Measurements from ENCODE around the gene PABPC1L.

The PABPC1L gene

DNA sequence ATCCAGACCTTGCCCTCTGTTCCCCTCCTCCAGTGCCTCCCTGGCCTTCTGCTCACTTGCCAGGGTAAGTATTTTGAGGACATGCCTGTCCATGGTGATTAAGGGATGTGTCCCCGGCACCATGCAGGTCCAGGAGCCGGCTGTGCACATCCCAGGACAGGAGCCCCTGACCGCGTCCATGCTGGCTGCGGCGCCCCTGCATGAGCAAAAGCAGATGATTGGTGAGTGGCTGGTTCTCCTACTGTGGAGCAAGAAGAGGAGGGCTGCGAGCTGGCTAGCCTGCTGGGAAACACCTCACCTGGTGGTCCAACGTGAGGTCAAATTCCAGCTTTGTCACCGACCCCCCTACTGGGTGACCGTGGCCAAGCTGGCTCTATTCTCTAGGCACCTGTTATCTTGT is 26.6 kb downstream of the PABPC1L start:
- Histone ChIP-seq H3K4me3 (ENCODE audit: insufficient read depth, low read depth, low read length, poor library complexity, severe bottlenecking) (no peak overlapping the region), H3K27me3 (replicated peaks; ENCODE audit: control insufficient read depth, insufficient read depth, low read length, poor library complexity, severe bottlenecking) (no peaks in the 10 kb centered on the region), H3K9me3 (ENCODE audit: control insufficient read depth, low read length) (no peaks in the 10 kb centered on the region), H3K4me1 (ENCODE audit: control insufficient read depth, insufficient read depth, low read length, poor library complexity, severe bottlenecking) (no peaks in the 10 kb centered on the region), H3K36me3 (ENCODE audit: control insufficient read depth, insufficient read depth, low read length) (peaks cover 29% of the 10 kb centered on the region), H3K27ac (ENCODE audit: insufficient read depth, low read length, poor library complexity, severe bottlenecking) (no peak overlapping the region)
- DNase-seq, result no peak

DNA sequence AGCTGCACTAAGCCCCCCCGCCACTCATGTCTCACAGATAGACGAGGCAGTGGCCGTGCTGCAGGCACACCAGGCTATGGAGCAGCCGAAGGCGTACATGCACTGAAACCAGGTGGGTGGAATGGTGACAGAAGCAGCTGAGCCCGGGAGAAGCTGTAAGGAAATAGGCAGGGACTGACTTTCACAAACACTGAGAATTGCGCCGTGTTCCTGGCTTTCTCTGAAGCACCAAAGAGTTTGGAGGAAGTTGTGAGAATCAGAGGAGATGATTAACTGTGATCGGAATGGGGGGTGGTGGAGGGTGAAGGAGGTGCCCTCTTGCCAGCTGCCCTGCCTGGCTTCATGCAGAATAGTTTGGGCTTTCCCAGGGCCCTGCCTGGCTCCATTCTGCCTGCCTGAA is 28.8 kb downstream of the PABPC1L start:
- Histone ChIP-seq H3K4me3 (ENCODE audit: insufficient read depth, low read depth, low read length, poor library complexity, severe bottlenecking) (no peak overlapping the region), H3K9me3 (ENCODE audit: control insufficient read depth, low read length) (no peaks in the 10 kb centered on the region), H3K36me3 (ENCODE audit: control insufficient read depth, insufficient read depth, low read length) (peaks cover 40% of the 10 kb centered on the region), H3K27ac (ENCODE audit: insufficient read depth, low read length, poor library complexity, severe bottlenecking) (no peak overlapping the region), H3K27me3 (replicated peaks; ENCODE audit: control insufficient read depth, insufficient read depth, low read length, poor library complexity, severe bottlenecking) (no peaks in the 10 kb centered on the region), H3K4me1 (ENCODE audit: control insufficient read depth, insufficient read depth, low read length, poor library complexity, severe bottlenecking) (no peaks in the 10 kb centered on the region)
- no peak for DNase-seq

DNA sequence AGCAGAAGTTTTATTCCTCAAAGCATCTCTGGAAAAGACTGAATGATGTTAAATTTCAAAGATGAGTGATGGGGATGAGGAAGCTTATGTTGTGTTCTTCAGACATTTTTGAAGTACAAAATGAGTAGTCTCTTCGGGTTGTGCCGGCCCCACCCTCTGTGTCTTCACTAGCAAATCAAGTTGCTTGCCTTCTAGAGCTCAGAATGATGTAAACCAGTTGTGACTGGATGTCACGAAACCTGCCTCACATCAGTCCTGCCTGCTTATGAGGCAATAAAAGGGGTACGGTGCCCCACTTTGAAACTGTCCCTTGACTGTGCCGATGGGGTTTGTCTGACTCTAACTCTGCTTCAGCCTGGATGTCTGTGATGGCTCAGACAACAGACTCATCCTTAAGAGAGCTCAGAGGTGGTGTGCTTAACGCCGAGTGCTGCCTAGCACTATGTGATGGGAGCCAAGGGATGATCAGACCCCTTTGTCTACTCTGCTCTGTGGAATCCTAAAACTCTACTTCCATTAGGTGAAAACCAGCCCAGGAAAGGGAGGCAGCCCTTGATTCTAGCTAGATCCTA is 31.3 kb downstream of the PABPC1L start:
- no peaks in the 10 kb centered on the region for H3K27me3 ChIP-seq (replicated peaks; ENCODE audit: control insufficient read depth, insufficient read depth, low read length, poor library complexity, severe bottlenecking)
- H3K9me3 ChIP-seq (ENCODE audit: control insufficient read depth, low read length), result no peaks in the 10 kb centered on the region
- DNase-seq, result no peak
- no peak overlapping the region for H3K4me3 ChIP-seq (ENCODE audit: insufficient read depth, low read depth, low read length, poor library complexity, severe bottlenecking)
- no peak overlapping the region for H3K27ac ChIP-seq (ENCODE audit: insufficient read depth, low read length, poor library complexity, severe bottlenecking)
- H3K36me3 ChIP-seq (ENCODE audit: control insufficient read depth, insufficient read depth, low read length), result peaks cover 55% of the 10 kb centered on the region
- no peaks in the 10 kb centered on the region for H3K4me1 ChIP-seq (ENCODE audit: control insufficient read depth, insufficient read depth, low read length, poor library complexity, severe bottlenecking)

DNA sequence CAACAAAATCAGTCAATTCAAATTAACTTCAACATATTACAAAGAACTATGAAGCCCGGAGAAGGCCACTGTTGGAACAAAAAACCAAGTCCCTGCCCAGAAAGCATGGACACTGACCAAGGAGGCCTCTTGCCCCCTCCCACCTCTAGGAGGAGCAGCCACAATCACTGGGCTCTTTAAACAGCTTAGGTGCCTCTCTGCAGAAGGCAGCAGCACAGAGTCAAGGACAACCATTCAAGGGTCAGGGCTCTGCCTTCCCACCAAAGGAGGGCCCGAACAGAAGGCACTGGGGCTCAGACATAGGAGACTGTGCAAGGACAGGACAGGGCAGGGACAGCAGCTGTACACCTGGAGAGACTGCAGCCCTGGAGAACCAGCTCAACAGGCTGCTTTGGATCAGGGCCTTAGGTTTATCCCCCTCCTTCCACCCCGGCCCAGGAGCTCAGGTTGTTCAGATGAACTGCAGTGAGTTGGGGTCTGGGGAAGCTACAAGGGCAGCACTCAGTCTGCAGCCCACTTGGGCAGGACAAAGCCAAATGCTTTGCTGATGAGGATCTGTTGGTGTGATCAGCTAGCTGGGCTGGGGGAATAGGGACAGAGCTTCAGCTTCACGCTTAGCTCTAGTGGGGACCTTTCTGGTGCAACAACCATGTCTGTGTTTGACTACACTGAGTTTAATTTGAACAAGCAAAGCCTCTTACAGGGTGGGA is 32.6 kb downstream of the PABPC1L start:
- no peak for DNase-seq
- H3K9me3 ChIP-seq (ENCODE audit: control insufficient read depth, low read length), result no peaks in the 10 kb centered on the region
- no peak overlapping the region for H3K4me3 ChIP-seq (ENCODE audit: insufficient read depth, low read depth, low read length, poor library complexity, severe bottlenecking)
- H3K4me1 ChIP-seq (ENCODE audit: control insufficient read depth, insufficient read depth, low read length, poor library complexity, severe bottlenecking), result no peaks in the 10 kb centered on the region
- no peaks in the 10 kb centered on the region for H3K27me3 ChIP-seq (replicated peaks; ENCODE audit: control insufficient read depth, insufficient read depth, low read length, poor library complexity, severe bottlenecking)
- H3K36me3 ChIP-seq (ENCODE audit: control insufficient read depth, insufficient read depth, low read length), result peaks cover 62% of the 10 kb centered on the region
- no peak overlapping the region for H3K27ac ChIP-seq (ENCODE audit: insufficient read depth, low read length, poor library complexity, severe bottlenecking)

DNA sequence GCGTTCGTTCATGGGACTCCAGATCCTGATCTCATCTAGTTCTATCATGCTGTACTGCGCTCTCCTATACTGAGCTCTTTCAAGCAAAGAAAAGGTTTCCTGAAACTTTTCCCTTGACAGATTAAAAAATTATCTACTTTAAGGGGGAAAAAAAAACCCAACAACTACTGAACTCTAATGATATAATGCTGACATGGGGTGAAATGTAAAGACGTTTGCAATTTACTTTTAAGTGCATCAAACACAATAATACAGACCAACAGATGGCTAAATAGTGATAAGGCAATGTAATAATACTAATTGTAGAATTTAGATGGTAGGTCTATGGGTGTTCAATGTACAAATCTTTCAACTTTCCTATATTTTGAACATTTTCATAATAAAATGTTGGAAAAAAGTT is 34.0 kb downstream of the PABPC1L start:
- DNase-seq, result no peak
- no peak overlapping the region for H3K27ac ChIP-seq (ENCODE audit: insufficient read depth, low read length, poor library complexity, severe bottlenecking)
- peaks cover 67% of the 10 kb centered on the region for H3K36me3 ChIP-seq (ENCODE audit: control insufficient read depth, insufficient read depth, low read length)
- no peaks in the 10 kb centered on the region for H3K4me1 ChIP-seq (ENCODE audit: control insufficient read depth, insufficient read depth, low read length, poor library complexity, severe bottlenecking)
- H3K27me3 ChIP-seq (replicated peaks; ENCODE audit: control insufficient read depth, insufficient read depth, low read length, poor library complexity, severe bottlenecking), result no peaks in the 10 kb centered on the region
- no peak overlapping the region for H3K4me3 ChIP-seq (ENCODE audit: insufficient read depth, low read depth, low read length, poor library complexity, severe bottlenecking)
- H3K9me3 ChIP-seq (ENCODE audit: control insufficient read depth, low read length), result no peaks in the 10 kb centered on the region

DNA sequence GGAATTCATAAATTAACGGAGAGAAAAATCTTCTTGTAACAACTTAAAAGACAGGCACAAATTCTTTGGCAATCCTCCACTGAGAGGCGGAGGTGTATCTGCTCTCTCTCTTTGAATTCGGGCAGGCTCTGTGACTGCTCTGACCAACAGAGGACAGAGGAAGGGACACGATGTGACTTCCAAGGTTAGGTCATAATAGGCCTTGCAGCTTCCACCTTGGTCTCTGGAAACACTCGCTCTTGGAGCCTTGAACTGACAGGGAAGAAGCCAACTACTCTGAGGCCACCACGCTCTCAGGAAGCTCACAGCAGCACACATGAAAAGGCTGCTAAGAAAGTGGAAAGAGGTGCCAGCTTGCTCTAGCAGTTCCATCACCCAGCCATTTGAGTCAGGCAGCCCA is 35.4 kb downstream of the PABPC1L start:
- peaks cover 75% of the 10 kb centered on the region for H3K36me3 ChIP-seq (ENCODE audit: control insufficient read depth, insufficient read depth, low read length)
- H3K4me1 ChIP-seq (ENCODE audit: control insufficient read depth, insufficient read depth, low read length, poor library complexity, severe bottlenecking), result no peaks in the 10 kb centered on the region
- H3K9me3 ChIP-seq (ENCODE audit: control insufficient read depth, low read length), result no peaks in the 10 kb centered on the region

DNA sequence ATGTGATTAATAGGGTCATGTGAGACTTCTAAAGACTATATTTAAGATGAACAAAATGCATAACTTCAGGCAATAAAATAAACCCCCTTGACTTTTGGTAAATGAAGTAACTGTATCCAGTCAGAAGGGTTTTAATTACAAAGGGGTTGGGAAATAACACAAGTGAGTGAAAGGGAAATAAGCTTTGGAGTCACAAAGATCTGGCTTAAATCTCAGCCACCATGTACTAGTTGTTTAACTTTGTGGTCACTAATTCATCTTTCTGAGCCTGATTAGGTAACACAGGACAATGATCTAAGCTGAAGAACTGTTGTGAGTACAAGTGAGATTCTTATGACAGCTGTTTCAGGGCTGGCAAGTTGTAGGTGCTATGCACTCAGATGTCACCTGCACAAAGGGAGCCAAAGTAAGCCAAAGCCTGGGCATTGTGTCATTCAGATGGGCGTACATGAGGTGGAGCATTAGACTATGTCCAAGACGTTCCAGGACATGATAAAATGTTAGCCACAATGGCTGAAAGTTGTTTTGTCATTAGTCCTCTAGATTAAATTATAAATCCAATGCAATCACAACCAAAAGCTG is 36.5 kb downstream of the PABPC1L start:
- H3K4me3 ChIP-seq (ENCODE audit: insufficient read depth, low read depth, low read length, poor library complexity, severe bottlenecking), result no peak overlapping the region
- H3K36me3 ChIP-seq (ENCODE audit: control insufficient read depth, insufficient read depth, low read length), result peaks cover 77% of the 10 kb centered on the region
- no peaks in the 10 kb centered on the region for H3K9me3 ChIP-seq (ENCODE audit: control insufficient read depth, low read length)
- H3K4me1 ChIP-seq (ENCODE audit: control insufficient read depth, insufficient read depth, low read length, poor library complexity, severe bottlenecking), result no peaks in the 10 kb centered on the region
- no peak overlapping the region for H3K27ac ChIP-seq (ENCODE audit: insufficient read depth, low read length, poor library complexity, severe bottlenecking)
- H3K27me3 ChIP-seq (replicated peaks; ENCODE audit: control insufficient read depth, insufficient read depth, low read length, poor library complexity, severe bottlenecking), result no peaks in the 10 kb centered on the region
- DNase-seq, result no peak

More for the DNA sequence above, 35.4 kb downstream of the PABPC1L start:
- H3K4me3 ChIP-seq (ENCODE audit: insufficient read depth, low read depth, low read length, poor library complexity, severe bottlenecking), result no peak overlapping the region
- no peaks in the 10 kb centered on the region for H3K27me3 ChIP-seq (replicated peaks; ENCODE audit: control insufficient read depth, insufficient read depth, low read length, poor library complexity, severe bottlenecking)
- no peak for DNase-seq
- H3K27ac ChIP-seq (ENCODE audit: insufficient read depth, low read length, poor library complexity, severe bottlenecking), result no peak overlapping the region

DNA sequence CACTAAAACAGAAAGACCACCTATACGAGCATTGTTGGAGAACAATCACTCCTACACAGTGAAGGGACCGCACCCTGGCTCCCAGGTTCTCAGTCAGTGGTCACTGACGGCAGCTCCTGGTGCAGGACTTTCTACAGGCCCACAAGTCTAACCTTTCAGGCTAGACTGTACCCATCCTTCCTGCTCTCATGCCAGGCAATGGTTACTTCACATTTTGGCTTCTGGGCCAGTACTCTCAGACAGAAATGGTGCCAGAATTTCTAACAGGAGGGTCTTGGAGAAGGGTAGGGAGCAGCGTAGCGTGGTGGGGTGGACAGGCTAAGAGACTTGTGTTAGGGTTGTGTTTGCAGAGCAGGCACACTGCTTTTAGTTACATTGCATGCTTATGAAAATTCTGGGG is 38.2 kb downstream of the PABPC1L start:
- no peak for DNase-seq
- H3K9me3 ChIP-seq (ENCODE audit: control insufficient read depth, low read length), result no peaks in the 10 kb centered on the region
- no peaks in the 10 kb centered on the region for H3K27me3 ChIP-seq (replicated peaks; ENCODE audit: control insufficient read depth, insufficient read depth, low read length, poor library complexity, severe bottlenecking)
- H3K36me3 ChIP-seq (ENCODE audit: control insufficient read depth, insufficient read depth, low read length), result peaks cover 64% of the 10 kb centered on the region
- H3K27ac ChIP-seq (ENCODE audit: insufficient read depth, low read length, poor library complexity, severe bottlenecking), result no peak overlapping the region
- no peak overlapping the region for H3K4me3 ChIP-seq (ENCODE audit: insufficient read depth, low read depth, low read length, poor library complexity, severe bottlenecking)
- H3K4me1 ChIP-seq (ENCODE audit: control insufficient read depth, insufficient read depth, low read length, poor library complexity, severe bottlenecking), result no peaks in the 10 kb centered on the region

DNA sequence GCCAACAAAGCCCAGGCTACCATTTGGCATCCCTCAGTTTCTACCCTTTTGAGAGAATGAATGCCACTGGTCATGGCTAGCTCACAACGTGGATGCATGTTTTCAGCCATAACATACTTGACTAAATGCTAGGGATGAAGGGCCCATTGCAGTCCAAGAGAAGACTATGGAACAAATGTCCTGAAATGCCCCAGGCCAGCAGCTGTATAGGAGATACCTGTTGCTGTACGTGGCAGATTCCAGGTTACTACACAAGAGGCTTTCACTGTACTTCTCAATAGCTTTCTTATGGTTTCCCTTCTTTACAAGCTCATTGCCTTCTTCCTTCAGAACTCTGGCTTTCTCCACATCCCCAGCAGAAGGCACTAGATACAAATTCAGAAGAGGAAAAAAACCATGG is 38.7 kb downstream of the PABPC1L start:
- Histone ChIP-seq H3K4me3 (ENCODE audit: insufficient read depth, low read depth, low read length, poor library complexity, severe bottlenecking) (no peak overlapping the region), H3K27ac (ENCODE audit: insufficient read depth, low read length, poor library complexity, severe bottlenecking) (no peak overlapping the region), H3K9me3 (ENCODE audit: control insufficient read depth, low read length) (no peaks in the 10 kb centered on the region), H3K4me1 (ENCODE audit: control insufficient read depth, insufficient read depth, low read length, poor library complexity, severe bottlenecking) (no peaks in the 10 kb centered on the region), H3K27me3 (replicated peaks; ENCODE audit: control insufficient read depth, insufficient read depth, low read length, poor library complexity, severe bottlenecking) (no peaks in the 10 kb centered on the region), H3K36me3 (ENCODE audit: control insufficient read depth, insufficient read depth, low read length) (peaks cover 64% of the 10 kb centered on the region)
- no peak for DNase-seq

DNA sequence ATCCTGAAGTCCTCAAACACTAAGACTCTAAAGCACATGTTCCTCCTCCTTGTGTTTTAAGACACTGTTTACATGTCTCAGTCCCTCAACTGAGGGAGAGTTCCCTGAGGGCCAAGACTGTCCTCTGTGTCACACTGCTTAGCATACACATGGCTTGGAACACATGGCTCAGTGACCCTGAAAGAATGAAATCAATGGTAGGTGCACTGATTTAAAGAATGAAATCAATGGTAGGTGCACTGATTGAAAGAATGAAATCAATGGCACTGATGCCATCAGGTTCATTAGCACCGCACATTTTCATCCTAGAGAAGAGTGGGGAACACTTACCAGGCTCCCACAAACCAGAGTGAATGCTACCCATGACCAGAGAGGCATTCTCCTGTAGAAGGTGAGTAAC is 40.5 kb downstream of the PABPC1L start:
- no peaks in the 10 kb centered on the region for H3K27me3 ChIP-seq (replicated peaks; ENCODE audit: control insufficient read depth, insufficient read depth, low read length, poor library complexity, severe bottlenecking)
- no peak overlapping the region for H3K27ac ChIP-seq (ENCODE audit: insufficient read depth, low read length, poor library complexity, severe bottlenecking)
- no peaks in the 10 kb centered on the region for H3K9me3 ChIP-seq (ENCODE audit: control insufficient read depth, low read length)
- H3K4me1 ChIP-seq (ENCODE audit: control insufficient read depth, insufficient read depth, low read length, poor library complexity, severe bottlenecking), result no peaks in the 10 kb centered on the region
- no peak overlapping the region for H3K4me3 ChIP-seq (ENCODE audit: insufficient read depth, low read depth, low read length, poor library complexity, severe bottlenecking)
- H3K36me3 ChIP-seq (ENCODE audit: control insufficient read depth, insufficient read depth, low read length), result peaks cover 71% of the 10 kb centered on the region
- no peak for DNase-seq

Data from effector memory CD4-positive, alpha-beta T cell (primary cell).